Activated CD4-positive, alpha-beta memory T cell treated with anti-CD3 and anti-CD28 coated beads, Interleukin-2, amount 10 ng/mL, durations not matched to agents 7 days and 5 days (primary cell): ENCODE data around the gene ALDH3A1. TPM values are rescaled to one million over a fixed set of nuclear protein-coding genes. Genes with fewer than 3 reads are reported as not detected.

ENCODE experiments used
- CTCF ChIA-PET: fragments of 350-600 bp; sonication (Branson Sonifier 250); formaldehyde crosslinking; loops from one replicate; lab custom pipeline; 2021; ENCODE audit warnings: antibody characterized with exemption, inconsistent platforms; lab: Charles Lee
- POLR2A ChIA-PET: fragments of 350-600 bp; sonication (Branson Sonifier 250); formaldehyde crosslinking; loops from one replicate; lab custom pipeline; 2021; ENCODE audit warnings: antibody characterized with exemption; lab: Charles Lee
- DNase-seq: peaks from one replicate; pipeline ENCODE4 v3.0.0-alpha.2; 2020
- H3K27ac Mint-ChIP-seq: one replicate; pipeline ENCODE4 v1.8.0; 2021; ENCODE audit warnings: mild to moderate bottlenecking, mixed read lengths
- H3K27me3 Mint-ChIP-seq: one replicate; pipeline ENCODE4 v1.8.0; 2021; ENCODE audit warnings: mixed read lengths
- H3K36me3 Mint-ChIP-seq: one replicate; pipeline ENCODE4 v1.8.0; 2021; ENCODE audit warnings: low read depth, mixed read lengths
- H3K4me1 Mint-ChIP-seq: one replicate; pipeline ENCODE4 v1.8.0; 2021; ENCODE audit warnings: mixed read lengths
- H3K4me3 Mint-ChIP-seq: one replicate; pipeline ENCODE4 v1.8.0; 2021; ENCODE audit warnings: mild to moderate bottlenecking, mixed read lengths
- H3K9me3 Mint-ChIP-seq: one replicate; pipeline ENCODE4 v1.8.0; 2021; ENCODE audit warnings: mixed read lengths
- total RNA-seq, 2 experiments: library from RNA; stranded (reverse); gene quantifications; one replicate each; pipeline ENCODE4 v1.2.3, GENCODE V29; 2021

The ALDH3A1 gene
- total RNA-seq, 2 experiments from 2014 or later: not detected

- H3K27me3 Mint-ChIP-seq: no peaks in the 10 kb centered on the region
Observed at GRCh38 chr17:19708431-19709175, 39.5 kb downstream of the ALDH3A1 start.

GRCh38 chr17:19707728-19708221 is 40.3 kb downstream of the ALDH3A1 start:
- no peaks in the 10 kb centered on the region for H3K9me3 Mint-ChIP-seq
- ChIA-PET CTCF (no interaction called here), POLR2A (no interaction called here)
- H3K27me3 Mint-ChIP-seq: no peaks in the 10 kb centered on the region
- H3K4me1 Mint-ChIP-seq: no peaks in the 10 kb centered on the region
- H3K4me3 Mint-ChIP-seq: no peak overlapping the region
- H3K36me3 Mint-ChIP-seq: no peaks in the 10 kb centered on the region
- no peak overlapping the region for H3K27ac Mint-ChIP-seq
- no peak for DNase-seq

More at GRCh38 chr17:19708431-19709175, 39.5 kb downstream of the ALDH3A1 start:
- Mint-ChIP-seq H3K9me3 (no peaks in the 10 kb centered on the region), H3K4me1 (no peaks in the 10 kb centered on the region), H3K36me3 (no peaks in the 10 kb centered on the region), H3K27ac (no peak overlapping the region), H3K4me3 (no peak overlapping the region)
- CTCF ChIA-PET: no interaction called here
- POLR2A ChIA-PET: no interaction called here
- DNase-seq: no peak

- no peak for DNase-seq
- H3K9me3 Mint-ChIP-seq: no peaks in the 10 kb centered on the region
- H3K27ac Mint-ChIP-seq: no peak overlapping the region
- CTCF ChIA-PET: no interaction called here
- H3K36me3 Mint-ChIP-seq: no peaks in the 10 kb centered on the region
- no peak overlapping the region for H3K4me3 Mint-ChIP-seq
- H3K27me3 Mint-ChIP-seq: no peaks in the 10 kb centered on the region
- H3K4me1 Mint-ChIP-seq: no peaks in the 10 kb centered on the region
- POLR2A ChIA-PET: no interaction called here
Observed at GRCh38 chr17:19706791-19707727, 41.0 kb downstream of the ALDH3A1 start.

- Mint-ChIP-seq H3K36me3 (no peaks in the 10 kb centered on the region), H3K27ac (no peak overlapping the region), H3K27me3 (no peaks in the 10 kb centered on the region), H3K4me1 (no peaks in the 10 kb centered on the region), H3K4me3 (no peak overlapping the region), H3K9me3 (no peaks in the 10 kb centered on the region)
- POLR2A ChIA-PET: no interaction called here
- no peak for DNase-seq
- CTCF ChIA-PET: no interaction called here
Observed at GRCh38 chr17:19705771-19706770, 42.0 kb downstream of the ALDH3A1 start.

- Mint-ChIP-seq H3K27me3 (no peaks in the 10 kb centered on the region), H3K36me3 (no peaks in the 10 kb centered on the region), H3K9me3 (no peaks in the 10 kb centered on the region), H3K4me3 (no peak overlapping the region), H3K4me1 (no peaks in the 10 kb centered on the region), H3K27ac (no peak overlapping the region)
- ChIA-PET CTCF (no interaction called here), POLR2A (no interaction called here)
- no peak for DNase-seq
Observed at GRCh38 chr17:19705201-19705600, 42.9 kb downstream of the ALDH3A1 start.

- no peak overlapping the region for H3K27ac Mint-ChIP-seq
- CTCF ChIA-PET: no interaction called here
- no peaks in the 10 kb centered on the region for H3K4me1 Mint-ChIP-seq
- no peak for DNase-seq
- no peak overlapping the region for H3K4me3 Mint-ChIP-seq
- POLR2A ChIA-PET: no interaction called here
- no peaks in the 10 kb centered on the region for H3K9me3 Mint-ChIP-seq
- H3K36me3 Mint-ChIP-seq: no peaks in the 10 kb centered on the region
- no peaks in the 10 kb centered on the region for H3K27me3 Mint-ChIP-seq
Observed at GRCh38 chr17:19703828-19704613, 44.1 kb downstream of the ALDH3A1 start.

GRCh38 chr17:19703106-19703827 is 44.8 kb downstream of the ALDH3A1 start:
- Mint-ChIP-seq H3K4me1 (no peaks in the 10 kb centered on the region), H3K27ac (no peak overlapping the region), H3K36me3 (no peaks in the 10 kb centered on the region), H3K9me3 (no peaks in the 10 kb centered on the region), H3K4me3 (no peak overlapping the region), H3K27me3 (no peaks in the 10 kb centered on the region)
- ChIA-PET CTCF (no interaction called here), POLR2A (no interaction called here)
- no peak for DNase-seq

GRCh38 chr17:19702217-19702641 is 45.9 kb downstream of the ALDH3A1 start:
- Mint-ChIP-seq H3K4me3 (no peak overlapping the region), H3K36me3 (no peaks in the 10 kb centered on the region), H3K9me3 (no peaks in the 10 kb centered on the region), H3K27ac (no peak overlapping the region), H3K4me1 (no peaks in the 10 kb centered on the region), H3K27me3 (no peaks in the 10 kb centered on the region)
- DNase-seq: no peak
- POLR2A ChIA-PET: no interaction called here
- CTCF ChIA-PET: no interaction called here

Other genes starting within 250 kb of the ALDH3A1 start
- under 1 TPM; 0.28 to 0.45 TPM for gene SLC47A1, start 214.4 kb downstream of the ALDH3A1 start, total RNA-seq
- gene ALDH3A2, start 99.5 kb downstream of the ALDH3A1 start, total RNA-seq: 10 to 100 TPM; 19.7 to 23.1 TPM
- not detected for gene SLC47A2, start 31.7 kb downstream of the ALDH3A1 start, total RNA-seq
- gene ULK2, start 119.6 kb upstream of the ALDH3A1 start, total RNA-seq: 10 to 100 TPM; 14.4 to 17.2 TPM
- 10 to 100 TPM; 43.0 to 43.9 TPM for gene AKAP10, start 229.5 kb upstream of the ALDH3A1 start, total RNA-seq